Measurements from ENCODE around the gene GSE1.

GRCh38 chr16:85618521-85618920, 5.4 kb downstream of the GSE1 start:
- TF ChIP-seq CTCF (conservative IDR thresholded peaks at IDR 0.05 in 1 of 2, IDR thresholded peaks at IDR 0.05 in 1 of 2; ENCODE audit: extremely low read depth in 1 of 2, insufficient read depth in 1 of 2, low read depth in 1 of 2, low read length in 2 of 2) (no peak), EZH2 (IDR thresholded peaks at IDR 0.05; ENCODE audit: borderline replicate concordance, low read length) (no peak)

Measured in mammary epithelial cell (primary cell).